DMS79 (cell line): ENCODE data around the gene SOBP.
A peak's percentile ranks its signal among the peaks of the same experiment; 100 is the strongest.

Experiments
- DNase-seq: peaks from one replicate; lab custom pipeline; 2025; lab: John Stamatoyannopoulos, UW

SOBP gene

GRCh38 chr6:107638493-107638892 is 148.6 kb downstream of the SOBP start:
- DNase-seq: no peak

GRCh38 chr6:107639511-107639910 is 149.6 kb downstream of the SOBP start:
- no peak for DNase-seq

- DNase-seq: no peak
These were observed 151.2 kb downstream of the SOBP start for GRCh38 chr6:107641071-107641470.

GRCh38 chr6:107641500-107641941 is 151.6 kb downstream of the SOBP start:
- no peak for DNase-seq

GRCh38 chr6:107642095-107642860 is 152.4 kb downstream of the SOBP start:
- no peak for DNase-seq

GRCh38 chr6:107642861-107643328 is 153.0 kb downstream of the SOBP start:
- DNase-seq: no peak

- no peak for DNase-seq
These were observed 154.6 kb downstream of the SOBP start for GRCh38 chr6:107644513-107644912.

GRCh38 chr6:107645740-107646139 is 155.8 kb downstream of the SOBP start:
- no peak for DNase-seq

- DNase-seq: no peak
These were observed 156.3 kb downstream of the SOBP start for GRCh38 chr6:107646176-107646575.

GRCh38 chr6:107646776-107647438 is 157.0 kb downstream of the SOBP start:
- DNase-seq: no peak

- no peak for DNase-seq
These were observed 157.6 kb downstream of the SOBP start for GRCh38 chr6:107647439-107647948.

GRCh38 chr6:107648983-107649382 is 159.1 kb downstream of the SOBP start:
- no peak for DNase-seq

- no peak for DNase-seq
These were observed 162.7 kb downstream of the SOBP start for GRCh38 chr6:107652526-107653182.

- DNase-seq: peak; percentile 90
These were observed 163.3 kb downstream of the SOBP start for GRCh38 chr6:107653183-107653580.

- no peak for DNase-seq
These were observed 164.0 kb downstream of the SOBP start for GRCh38 chr6:107653861-107654394.

GRCh38 chr6:107654764-107655163 is 164.8 kb downstream of the SOBP start:
- DNase-seq: no peak

GRCh38 chr6:107655245-107655644 is 165.3 kb downstream of the SOBP start:
- no peak for DNase-seq

GRCh38 chr6:107655864-107656263 is 165.9 kb downstream of the SOBP start:
- no peak for DNase-seq

- DNase-seq: no peak
These were observed 166.5 kb downstream of the SOBP start for GRCh38 chr6:107656401-107656800.

GRCh38 chr6:107656883-107657282 is 167.0 kb downstream of the SOBP start:
- no peak for DNase-seq

GRCh38 chr6:107657373-107657754 is 167.4 kb downstream of the SOBP start:
- DNase-seq: no peak

GRCh38 chr6:107657755-107658461 is 168.0 kb downstream of the SOBP start:
- no peak for DNase-seq
